Inferior parietal cortex (tissue), 1 donor: ENCODE results near the gene R3HDM4.

ENCODE experiments used
- DNase-seq: peaks from one replicate; pipeline ENCODE4 v3.0.0-alpha.2; 2016; ENCODE audit errors: extremely low spot score

Gene R3HDM4

DNA sequence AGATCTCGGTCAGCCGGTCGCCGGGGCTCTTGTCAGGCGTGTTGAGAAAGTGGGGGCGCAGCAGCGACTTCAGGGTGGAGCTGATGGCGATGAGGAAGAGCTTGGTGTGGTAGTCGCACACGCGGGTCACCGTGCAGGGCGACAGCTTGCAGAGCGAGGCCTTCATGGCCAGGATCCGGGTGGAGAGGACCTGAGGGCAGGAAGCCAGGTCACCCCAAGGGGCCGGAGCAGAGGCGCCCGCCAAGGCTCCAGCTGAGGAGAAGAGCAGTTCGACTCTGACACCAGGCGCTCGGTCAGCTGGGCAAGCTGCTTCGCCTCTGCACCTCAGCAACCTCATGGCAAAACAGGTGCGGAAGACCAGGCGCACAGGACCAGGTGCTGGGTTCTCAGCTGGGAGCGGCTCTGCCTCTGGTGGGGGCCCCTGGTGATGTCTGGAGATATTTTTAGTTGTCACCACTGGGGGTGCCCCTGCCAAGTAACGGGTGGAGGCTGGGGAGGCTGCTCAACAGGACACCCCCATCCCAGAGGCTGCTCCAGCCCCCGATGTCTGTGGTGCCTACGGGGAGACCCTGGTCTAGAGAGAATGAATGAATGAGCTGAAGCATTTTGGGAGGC lies 37.6 kb downstream of the R3HDM4 start:
- DNase-seq, result no peak

DNA sequence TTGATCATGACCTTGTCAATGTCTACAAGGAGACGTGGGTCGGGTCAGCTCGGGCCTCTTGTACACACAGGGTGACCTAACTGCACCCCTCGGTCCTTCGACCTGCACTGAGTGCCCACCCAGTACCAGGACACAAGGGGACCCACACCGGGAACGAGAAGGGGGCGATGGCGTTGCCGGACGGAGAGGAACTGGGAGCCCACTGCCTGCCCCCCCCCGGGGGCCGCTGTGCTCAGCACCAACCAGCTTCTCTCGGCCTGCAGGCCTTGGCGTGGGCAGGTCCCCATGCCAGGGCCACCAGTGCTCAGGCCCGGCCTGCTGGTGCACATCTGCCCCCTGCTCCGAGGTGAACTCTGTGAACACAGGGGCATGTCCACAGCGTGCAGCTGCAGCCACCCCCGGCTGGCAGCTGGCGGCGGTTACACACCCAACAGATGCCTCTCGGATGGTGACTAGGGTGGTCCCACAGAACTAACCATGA lies 39.4 kb downstream of the R3HDM4 start:
- DNase-seq, result no peak

DNA sequence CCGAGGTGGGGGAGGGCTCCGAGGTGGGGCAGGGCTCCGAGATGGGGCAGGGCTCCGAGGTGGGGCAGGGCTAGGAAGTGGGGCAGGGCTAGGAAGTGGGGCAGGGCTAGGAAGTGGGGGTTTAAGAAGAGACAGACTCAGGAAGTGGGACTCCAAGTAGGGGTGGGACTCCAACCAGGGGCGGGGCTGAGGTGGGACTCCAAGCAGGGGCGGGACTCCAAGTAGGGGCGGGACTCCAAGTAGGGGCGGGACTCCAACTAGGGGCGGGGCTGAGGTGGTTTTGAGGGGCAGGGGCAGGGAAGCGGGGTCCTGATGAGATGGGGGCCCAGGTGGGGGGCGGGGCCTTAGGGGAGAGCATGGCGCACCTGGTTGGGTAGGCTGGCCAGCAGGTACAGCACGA lies 39.9 kb downstream of the R3HDM4 start:
- DNase-seq, result no peak

DNA sequence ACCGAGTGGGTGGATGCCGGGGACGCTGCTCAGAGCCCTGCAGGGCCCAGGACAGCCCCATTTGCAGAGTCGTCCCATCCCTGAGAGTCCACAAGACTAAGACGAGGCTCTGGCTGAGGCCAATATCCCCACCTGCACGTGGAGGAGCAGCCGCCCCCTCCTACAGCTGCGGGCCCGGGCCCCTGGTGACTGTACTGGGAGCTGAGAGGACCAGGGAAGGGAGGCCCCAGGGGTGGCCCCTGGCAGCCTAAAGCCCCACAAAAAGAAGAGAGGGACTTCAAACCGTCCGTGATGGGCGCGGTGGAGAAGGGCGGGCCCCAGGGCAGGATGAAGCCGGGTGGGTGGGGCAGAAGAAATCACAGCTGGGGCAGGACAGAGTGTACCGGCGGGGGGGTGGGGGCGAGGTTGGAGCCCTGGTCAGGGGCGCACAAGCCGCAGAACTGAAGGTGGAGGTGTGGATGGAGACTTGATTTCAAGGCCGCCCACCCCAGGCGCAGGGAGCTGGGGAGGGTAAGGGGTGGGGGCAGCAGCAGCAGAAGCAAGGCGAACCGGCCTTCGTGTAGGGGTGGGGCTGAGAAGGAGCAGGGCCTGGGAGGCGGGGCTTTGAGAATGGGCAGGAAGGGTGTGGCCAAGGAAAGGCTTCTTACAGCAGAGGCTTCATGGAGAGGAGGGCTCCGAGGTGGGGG lies 40.6 kb downstream of the R3HDM4 start:
- no peak for DNase-seq

DNA sequence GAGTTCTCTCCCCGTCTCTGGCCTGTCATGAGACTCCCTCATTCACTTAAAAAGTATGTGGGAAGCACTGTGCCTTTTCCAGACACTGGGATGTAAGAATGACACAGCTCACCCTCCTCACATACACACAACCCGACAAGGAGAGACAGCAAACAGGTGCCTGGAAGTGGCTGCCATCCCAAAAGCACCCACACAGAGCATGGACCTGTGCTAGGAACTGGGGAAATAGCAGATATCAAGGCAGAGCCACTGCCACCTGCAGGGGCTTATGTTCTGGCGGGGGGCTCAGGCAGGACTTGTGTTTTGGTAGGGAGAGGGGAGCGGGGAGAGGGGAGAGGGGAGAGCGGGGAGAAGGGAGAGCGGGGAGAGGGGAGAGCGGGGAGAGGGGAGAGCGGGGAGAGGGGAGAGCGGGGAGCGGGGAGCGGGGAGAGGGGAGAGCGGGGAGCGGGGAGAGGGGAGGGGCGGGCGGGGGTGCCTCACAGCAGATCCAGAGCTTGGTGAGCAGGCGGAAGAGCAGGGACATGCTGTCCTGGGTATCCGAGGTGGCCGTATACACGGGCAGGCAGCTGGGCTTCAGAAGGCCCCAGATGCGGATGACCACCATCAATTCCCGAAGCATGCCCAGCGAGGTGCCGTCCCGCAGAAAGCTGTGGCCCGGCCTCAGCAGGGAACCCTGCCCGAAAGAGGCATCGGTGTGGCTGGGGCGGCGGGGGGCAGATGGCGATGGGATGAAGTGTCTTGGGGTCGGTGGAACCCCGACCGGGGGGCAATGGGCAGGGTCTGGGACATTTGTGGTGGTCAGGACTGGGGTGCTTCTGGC lies 41.4 kb downstream of the R3HDM4 start:
- no peak for DNase-seq

DNA sequence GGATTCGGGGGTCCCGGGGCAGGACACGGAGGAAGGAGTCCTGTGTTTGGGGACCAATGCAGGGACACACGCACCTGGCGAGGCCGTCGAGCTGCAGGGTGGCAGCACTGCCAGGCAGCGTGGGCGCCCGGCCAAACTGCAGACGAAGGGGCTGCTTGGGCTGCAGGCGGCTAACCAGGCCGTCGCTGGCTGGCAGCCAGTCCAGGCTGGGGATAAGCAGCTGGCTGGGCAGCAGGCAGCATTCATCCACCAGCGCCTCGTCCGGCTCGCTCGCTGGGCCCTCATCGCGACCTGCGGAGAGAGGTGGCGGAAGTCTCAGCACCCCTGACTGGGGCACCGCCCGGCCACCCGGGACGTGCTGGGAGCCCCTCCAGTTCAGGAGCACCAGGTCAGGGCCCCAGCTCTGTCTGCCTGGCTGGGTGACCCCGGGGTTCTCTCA lies 42.0 kb downstream of the R3HDM4 start:
- DNase-seq, result no peak

DNA sequence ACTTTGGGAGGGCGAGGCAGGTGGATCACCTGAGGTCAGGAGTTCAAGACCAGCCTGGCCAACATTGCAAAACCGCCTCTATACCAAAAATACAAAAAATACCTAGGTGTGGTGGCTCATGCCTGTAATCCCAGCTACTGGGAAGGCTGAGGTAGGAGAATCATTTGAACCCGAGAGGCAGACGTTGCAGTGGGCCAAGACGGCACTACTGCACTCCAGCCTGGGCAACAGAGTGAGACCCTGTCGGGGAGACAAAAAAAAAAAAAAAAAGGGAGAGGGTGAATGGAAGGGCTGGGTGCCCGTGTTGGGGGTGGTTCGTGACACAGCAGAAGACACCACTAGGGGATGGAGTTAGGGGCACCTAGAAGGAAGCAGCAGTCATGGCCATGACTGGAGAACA lies 42.7 kb downstream of the R3HDM4 start:
- no peak for DNase-seq

DNA sequence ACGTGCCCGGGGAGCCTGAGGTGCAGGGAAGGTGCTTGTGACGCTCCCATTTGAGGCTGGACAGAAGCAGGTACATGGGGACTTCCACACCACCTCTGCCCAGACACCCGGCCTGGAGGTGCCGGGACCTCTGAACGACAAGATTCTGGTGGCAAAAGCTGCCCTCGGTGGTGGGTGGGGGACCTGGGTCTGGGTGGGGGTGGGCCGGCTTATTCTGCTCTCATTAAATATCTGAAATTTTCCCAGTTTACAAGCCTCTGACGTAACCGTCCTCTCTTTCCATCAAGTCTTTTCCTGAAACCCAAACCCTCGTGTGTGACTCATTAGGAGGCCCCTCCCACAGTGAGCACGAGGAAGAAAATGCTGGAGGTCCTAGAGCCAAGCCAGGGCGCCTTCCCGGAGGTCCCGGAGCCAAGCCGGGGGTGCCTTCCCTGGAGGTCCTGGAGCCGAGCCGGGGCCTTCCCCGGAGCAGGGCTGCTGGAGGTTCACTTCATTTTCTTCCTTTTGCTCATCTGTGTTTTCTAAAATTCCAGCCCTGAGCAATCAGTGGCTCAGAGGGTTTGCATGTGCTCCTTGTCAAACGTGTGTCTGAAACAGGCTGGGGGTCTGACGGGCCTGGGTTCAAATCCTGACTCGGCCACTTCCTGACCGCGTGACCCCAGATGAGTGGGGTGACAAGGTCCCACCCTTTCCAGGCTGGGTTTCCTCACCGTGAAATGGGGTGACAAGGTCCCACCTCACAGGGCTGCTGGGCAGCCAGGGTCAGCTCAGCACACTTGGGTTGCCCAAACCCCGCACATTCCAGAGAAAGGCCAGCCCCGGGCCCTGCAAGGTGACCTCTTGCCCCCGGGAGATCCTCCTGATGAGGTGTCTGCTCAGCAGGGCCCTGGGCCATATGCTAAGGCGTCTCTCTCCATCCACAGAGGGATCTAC lies 43.5 kb downstream of the R3HDM4 start:
- DNase-seq, result no peak

DNA sequence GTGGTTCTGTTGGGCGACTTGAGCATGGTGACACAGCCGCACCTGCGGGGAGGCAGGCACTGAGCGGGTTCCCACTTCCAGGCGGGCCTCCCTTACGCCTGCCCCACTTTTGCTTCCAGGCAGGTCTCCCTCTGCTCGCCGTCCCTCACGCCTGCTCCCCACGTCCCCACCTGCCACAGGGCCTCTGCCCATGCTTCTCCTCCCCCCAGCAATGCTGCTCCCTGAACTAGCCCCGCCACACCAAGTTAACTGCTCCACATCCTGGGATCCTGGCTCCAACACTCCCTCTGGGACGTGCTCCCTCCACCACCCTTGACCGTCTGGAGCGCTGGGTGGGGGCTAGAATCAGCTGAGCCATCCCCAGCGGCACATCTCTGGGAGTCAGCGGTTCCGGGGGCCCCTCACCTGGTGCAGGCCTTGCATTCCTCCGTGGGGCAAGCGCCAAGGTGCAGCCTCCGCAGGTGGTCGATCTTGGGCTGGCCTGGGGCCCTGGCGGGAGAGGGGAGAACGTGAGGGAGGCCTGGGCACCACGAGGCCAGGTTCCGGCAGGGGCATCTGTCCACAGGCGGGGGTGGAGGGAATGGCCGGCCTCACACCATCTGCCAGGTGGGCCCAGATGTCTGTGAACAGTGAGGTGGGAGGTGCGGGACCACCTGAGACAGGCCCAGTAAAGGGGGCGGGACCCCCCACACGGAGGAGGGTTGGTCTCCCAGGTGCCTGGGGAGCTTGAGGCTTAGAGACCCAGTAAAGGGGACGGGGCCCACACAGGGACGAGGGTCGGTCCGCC lies 44.4 kb downstream of the R3HDM4 start:
- DNase-seq, result no peak

DNA sequence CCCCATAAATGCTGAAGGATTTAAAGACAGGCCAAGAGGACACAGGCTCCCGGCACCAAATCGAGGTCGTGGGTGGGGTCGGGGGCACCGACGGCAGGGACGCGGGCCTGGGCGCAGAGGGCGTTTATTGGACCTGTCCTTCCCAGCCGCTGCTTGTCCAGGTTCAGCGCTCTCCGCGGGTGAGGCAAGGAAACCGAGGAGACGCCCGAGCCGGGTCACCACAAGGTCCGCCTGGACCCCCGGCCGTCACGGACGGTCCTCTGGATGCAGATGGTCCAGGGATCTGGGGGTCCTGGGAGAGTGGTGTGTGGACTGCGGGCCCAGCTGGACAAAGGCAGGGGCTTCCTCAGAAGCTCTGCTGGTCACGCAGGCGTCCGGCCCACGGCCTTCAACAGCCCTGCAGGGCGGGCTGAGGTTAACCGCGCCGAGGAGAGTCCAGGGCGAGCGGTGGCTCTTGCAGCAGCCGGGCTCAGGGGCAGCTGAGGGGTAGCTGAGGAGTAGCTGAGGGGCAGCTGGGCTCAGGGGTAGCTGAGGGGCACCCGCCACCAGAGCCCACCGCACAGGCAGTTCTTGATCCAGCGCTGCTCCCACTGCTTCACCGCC lies 45.1 kb downstream of the R3HDM4 start:
- DNase-seq, result no peak

DNA sequence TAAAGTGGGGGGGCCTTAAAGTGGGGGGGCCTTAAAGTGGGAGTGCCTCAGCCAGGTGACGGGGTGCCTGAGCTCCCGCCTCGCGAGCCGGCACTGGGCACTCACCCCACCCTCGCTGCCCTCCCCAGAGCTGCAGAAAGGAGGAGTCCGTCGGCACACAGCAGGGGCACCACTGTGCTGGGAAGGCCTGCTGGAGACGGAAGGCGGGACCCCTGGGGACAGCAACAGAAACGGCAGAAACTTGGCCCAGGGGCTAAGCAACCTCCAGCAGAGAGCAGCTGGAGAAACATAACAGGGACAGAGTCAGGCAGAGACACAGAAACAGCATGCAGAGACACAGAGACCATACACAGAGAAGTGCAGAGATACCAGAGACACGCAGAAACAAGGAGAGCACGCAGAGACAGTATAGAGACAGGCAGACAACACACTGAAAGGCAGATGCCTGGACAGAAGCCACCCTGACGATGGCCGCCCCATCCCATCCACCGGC lies 45.7 kb downstream of the R3HDM4 start:
- DNase-seq, result no peak

DNA sequence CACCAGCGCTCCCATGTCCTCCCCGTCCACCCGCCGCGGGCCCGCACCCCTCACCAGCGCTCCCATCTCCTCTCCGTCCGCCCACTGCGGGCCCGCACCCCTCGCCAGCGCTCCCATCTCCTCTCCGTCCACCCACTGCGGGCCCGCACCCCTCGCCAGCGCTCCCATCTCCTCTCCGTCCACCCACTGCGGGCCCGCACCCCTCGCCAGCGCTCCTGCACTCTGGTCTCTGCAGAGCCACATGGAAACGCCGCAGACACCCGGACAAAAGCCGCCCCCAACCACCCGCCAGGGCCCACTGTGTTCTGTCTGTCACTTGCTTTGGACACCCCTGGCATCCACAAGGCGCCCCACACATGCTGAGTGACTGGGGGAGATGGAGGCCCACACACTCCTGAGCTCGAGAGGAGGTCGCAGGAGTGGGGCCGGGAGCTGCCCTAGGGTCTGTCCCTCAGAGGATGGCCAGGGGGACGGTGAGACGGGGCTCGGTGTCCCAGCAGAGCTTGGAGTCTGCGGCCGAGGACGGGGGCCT lies 46.2 kb downstream of the R3HDM4 start:
- DNase-seq, result no peak

DNA sequence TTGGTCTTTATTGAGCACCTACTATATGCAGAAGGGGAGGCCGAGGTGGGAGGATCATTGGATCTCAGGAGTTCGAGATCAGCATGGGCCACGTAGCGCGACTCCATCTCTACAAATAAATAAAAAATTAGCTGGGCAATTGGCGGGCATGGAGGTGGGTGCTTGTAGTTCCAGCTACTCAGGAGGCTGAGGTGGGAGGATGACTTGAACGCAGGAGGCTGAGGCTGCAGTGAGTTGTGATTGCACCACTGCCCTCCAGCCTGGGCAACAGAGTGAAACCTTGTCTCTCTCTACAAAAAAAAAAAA lies 49.8 kb downstream of the R3HDM4 start:
- no peak for DNase-seq

DNA sequence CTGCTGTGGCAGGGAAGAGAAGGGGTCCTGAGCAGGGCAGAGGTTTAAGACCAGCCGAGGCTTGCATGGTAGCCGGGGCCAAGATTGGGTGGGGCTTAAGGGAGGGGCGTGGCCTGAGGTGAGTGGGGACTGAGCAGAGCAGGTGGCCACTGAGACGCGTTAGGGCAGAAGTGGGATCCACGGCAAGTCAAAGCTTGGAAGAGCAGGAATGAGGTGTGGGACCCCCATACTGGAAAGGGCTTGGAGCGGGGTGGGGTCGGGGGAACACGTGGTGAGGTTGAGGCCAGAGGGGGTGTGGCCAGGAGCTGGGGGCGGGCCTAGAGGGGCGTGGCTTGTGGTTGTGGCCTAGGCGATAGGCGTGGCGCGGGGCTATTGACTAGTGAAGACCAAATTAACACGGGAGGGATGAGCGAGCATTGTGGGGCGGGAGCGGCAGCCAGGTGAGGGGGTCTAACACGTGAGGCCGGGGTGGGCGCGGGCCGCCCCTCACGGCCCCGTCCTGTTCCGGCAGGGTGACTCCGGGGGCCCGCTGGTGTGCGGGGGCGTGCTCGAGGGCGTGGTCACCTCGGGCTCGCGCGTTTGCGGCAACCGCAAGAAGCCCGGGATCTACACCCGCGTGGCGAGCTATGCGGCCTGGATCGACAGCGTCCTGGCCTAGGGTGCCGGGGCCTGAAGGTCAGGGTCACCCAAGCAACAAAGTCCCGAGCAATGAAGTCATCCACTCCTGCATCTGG lies 50.3 kb downstream of the R3HDM4 start:
- no peak for DNase-seq

DNA sequence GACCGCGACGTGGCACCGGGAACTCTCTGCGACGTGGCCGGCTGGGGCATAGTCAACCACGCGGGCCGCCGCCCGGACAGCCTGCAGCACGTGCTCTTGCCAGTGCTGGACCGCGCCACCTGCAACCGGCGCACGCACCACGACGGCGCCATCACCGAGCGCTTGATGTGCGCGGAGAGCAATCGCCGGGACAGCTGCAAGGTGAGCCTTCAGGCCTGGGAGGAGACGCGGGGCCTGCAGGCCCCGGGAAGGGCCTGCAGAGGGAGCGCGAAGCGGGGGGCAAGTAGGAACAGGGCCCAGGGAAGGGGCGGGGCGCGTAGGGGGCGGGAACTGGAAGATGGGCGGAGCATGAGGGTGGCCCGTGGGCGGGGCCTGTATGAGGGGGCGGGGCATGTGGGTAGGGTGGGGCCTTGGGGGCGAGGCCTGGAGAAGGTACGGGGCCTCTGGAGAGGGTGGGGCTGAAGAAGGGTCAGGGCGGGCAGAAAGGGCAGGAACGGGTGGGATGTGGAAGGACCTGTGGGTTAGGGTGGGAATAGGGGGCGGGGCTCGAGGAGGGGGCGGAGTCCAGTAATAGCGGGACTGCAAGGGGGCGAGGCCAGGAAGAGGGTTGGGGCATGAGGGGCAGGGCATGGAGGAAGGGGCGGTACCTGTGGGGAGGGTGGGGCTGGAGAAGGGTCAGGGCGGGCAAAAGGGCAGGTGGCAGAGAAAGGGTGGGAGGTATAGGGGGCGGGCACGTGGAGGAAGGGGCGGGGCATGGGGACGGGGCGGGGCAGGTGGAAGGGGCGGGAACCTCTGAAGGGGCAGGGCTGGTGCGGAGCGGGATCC lies 51.1 kb downstream of the R3HDM4 start:
- no peak for DNase-seq

DNA sequence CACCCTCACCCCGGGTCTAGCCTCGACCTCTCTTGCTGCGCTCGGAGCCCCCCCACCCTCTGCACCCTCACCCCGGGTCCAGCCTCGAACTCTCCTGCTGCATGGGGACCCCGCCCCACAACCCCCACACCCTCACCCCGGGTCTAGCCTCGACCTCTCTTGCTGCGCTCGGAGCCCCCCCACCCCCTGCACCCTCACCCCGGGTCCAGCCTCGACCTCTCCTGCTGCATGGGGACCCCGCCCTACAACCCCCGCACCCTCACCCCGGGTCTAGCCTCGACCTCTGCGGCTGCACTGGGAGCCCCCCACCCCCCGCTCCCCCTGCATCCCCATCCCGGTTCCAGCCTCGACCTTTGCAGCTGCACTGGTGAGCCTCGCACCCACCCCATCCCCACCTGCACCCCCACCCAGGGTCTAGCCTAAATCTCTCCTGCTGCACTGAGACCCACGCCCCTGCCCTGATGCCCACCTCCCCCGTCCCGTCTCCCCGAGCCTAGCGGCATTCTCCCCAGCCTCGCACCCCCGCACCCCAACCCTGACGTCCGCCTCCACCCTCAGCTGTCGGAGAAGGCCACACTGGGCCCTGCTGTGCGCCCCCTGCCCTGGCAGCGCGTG lies 51.8 kb downstream of the R3HDM4 start:
- no peak for DNase-seq

DNA sequence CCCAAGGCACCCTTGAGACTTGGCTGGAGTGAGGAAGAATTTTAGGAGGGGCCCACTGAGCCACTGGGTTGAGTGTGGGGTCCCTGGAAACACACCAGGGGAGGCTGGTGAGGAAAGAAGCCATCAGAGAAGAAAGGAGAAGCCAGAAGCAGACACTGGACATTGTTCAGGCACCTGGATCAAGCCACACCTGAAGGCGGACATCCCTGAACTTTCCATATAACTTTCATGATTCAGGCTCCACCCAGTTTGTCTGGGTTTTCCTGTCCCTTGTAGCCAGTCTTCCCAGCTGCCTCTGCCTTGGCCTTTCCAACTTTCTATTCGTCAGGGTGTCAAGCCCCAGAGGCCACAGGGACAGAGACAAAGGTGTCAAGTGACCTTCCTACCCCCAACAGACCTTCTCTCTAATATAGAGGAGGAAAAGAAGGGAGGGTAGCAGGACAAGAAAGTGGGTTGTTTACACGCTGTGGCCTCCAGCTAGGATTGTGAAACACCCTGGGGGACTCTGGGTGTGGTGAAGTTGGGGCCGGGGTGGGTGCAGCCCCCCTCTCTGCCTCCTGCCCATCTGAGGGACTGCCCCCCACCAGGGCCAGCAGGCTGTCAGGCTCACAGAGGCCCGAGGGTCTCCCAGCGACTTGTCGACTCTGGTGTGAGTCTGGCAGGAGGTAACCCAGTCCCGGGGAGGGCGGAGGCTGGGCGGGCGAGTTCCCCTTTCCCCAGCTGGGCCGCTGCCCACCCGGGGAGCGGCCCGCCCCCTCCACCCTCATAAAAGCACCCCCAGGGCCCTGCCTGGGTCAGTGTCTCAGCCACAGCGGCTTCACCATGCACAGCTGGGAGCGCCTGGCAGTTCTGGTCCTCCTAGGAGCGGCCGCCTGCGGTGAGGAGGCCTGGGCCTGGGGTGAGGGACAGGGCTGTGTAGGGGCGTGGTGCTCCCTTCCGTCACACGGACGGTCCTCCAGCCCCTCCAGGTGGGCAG lies 53.9 kb downstream of the R3HDM4 start, which contains the start of gene CFD:
Gene CFD, plus strand, starts transcription at position 797 of the 976 bp plus-strand sequence. Its CDS starts 26 bp downstream, at position 823.
- no peak for DNase-seq
